Body of pancreas (tissue), 4 donors: ENCODE results near the gene CABP1. TPM values are rescaled to one million over a fixed set of nuclear protein-coding genes. Genes with fewer than 3 reads are reported as not detected.
A peak's percentile ranks its signal among the peaks of the same experiment; 100 is the strongest.
"Not testable (repeated sequence)": the region's sequence is repeated elsewhere in the genome, so short reads cannot be mapped to it uniquely, and the experiment has no call there.

Experiments used
- ATAC-seq: fragments of 150-250 bp; one replicate; pipeline ENCODE4 v1.9.1; 2016
- DNase-seq, 4 donors: peaks; one replicate each; pipeline ENCODE4 v3.0.0-alpha.2; 2019
- H3K27ac ChIP-seq, 4 donors: fragments of 200-600 bp; sonication (generic); 1 replicate in 3 of 4; 2 replicates in 1 of 4; pipeline versions ENCODE4 v1.5.1 to v1.6.1; 2016 to 2019; ENCODE audit warnings: mild to moderate bottlenecking in 1 of 4, mixed read lengths in 1 of 4, moderate library complexity in 1 of 4
- H3K27me3 ChIP-seq, 2 donors: fragments of 200-600 bp; sonication (generic); one replicate each; pipeline ENCODE4 v1.6.0; 2016; ENCODE audit warnings: mild to moderate bottlenecking in 1 of 2
- H3K36me3 ChIP-seq, 2 donors: fragments of 200-600 bp; sonication (generic); replicated peaks in 1 of 2; 2 replicates each; pipeline ENCODE4 v1.5.1; 2016; ENCODE audit warnings: low read depth in 2 of 2; ENCODE audit not compliant: insufficient read depth in 1 of 2
- H3K4me1 ChIP-seq: fragments of 200-600 bp; sonication (generic); one replicate; pipeline ENCODE4 v1.6.0; 2016
- H3K4me3 ChIP-seq, 2 donors: fragments of 200-600 bp; sonication (generic); 1 replicate in 1 of 2; 2 replicates in 1 of 2; pipeline ENCODE4 v1.5.1; 2016 to 2019
- H3K9me3 ChIP-seq, 3 donors: fragments of 200-600 bp; sonication (generic); 1 replicate in 2 of 3; 2 replicates in 1 of 3; pipeline ENCODE4 v1.5.1; 2016
- POLR2A ChIP-seq, 3 donors: fragments of 450-650 bp; IDR thresholded peaks; one replicate each; pipeline ENCODE4 v1.6.1; 2016; ENCODE audit warnings: antibody characterized with exemption in 3 of 3, mild to moderate bottlenecking in 2 of 3
- WGBS, 2 donors: methylation state at CpG; one replicate each; pipeline ENCODE4 v1.1.5; 2017; 5-methylcytosine and 5-hydroxymethylcytosine counted together
- intact Hi-C: fragments of 100-400 bp; cut with DNase I; formaldehyde crosslinking; loops from one replicate; pipeline ENCODE4 v1.15.1; 2023
- total RNA-seq, 2 donors: library from RNA; depleted of rRNA; stranded (reverse); fragments of >200 nt; gene quantifications; one replicate each; pipeline ENCODE4 v1.1.0, GENCODE V29; 2016
- TF ChIP-seq, protein P1 (sequence below), 7 experiments: fragments of 450-650 bp in 4 of 7; fragments of 200-600 bp in 3 of 7; sonication (generic) in 3 of 7; IDR thresholded peaks; one replicate each; pipeline ENCODE4 v1.5.1; 2016 to 2019; ENCODE audit warnings: antibody characterized with exemption in 7 of 7

Gene CABP1
- total RNA-seq, 2 donors from 2014 or later: 0.33 to 1.0 TPM

DNA sequence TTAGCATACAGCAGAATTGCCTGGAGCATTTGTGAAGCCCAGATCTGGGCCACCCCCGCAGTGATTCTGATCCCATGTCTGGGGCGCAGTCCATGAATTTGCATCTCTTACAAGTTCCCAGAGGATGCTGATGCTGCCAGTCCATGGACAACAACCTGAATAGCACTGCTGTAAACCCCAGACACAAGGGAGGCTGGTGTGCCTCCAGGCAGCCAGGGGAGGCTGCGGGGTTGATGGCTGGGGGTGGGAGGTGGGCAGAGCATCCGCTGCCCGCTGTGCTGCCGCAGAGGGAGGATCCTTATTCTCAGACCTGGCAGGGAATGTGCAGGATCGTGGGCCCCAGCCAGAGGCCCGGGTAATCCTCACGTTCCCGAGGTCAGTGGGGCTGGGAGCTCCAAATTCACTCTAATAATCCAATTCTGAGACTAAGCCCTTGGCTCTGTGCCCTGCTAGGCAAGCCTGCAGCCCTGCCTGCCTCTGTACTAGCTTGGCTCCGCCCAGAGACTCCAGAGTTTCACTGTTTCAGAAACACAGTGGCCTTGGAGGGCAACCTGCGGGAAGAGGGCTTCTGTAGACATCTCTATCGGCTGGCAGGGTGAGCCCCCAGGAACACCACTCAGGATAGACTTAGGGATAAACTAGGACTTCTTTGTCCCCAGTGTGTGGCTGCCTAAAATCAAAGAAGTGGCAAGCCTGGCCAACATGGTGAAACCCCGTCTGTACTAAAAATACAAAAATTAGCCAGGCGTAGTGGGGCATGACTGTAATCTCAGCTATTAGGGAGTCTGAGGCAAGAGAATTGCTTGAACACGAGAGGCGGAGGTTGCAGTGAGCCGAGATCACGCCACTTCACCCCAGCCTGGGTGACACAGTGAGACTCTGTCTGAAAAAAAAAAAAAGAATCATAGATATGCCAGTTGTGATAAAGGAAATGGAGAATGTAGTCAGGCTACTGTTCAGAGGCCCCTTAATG lies 28.7 kb downstream of the CABP1 start:
- H3K27ac ChIP-seq: peak overlapping the region in 2 of 4 donors; percentile 41 to 58
- peak; percentile 81 for ATAC-seq

DNA sequence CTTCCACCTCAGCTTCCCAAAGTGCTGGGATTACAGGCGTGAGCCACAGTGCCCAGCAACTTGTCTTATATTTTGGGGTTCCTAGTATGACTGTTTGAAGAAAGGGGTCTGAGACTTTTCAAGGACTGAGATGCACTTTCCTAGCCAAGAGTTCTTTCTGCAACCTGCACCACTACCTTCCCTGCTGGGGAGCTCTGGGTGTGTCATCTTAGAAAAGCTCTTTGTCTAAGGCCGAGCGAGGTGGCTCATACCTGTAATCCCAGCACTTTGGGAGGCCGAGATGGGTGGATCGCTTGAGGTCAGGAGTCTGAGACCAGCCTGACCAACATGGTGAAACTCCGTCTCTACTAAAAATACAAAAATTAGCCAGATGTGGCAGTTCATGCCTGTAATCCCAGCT lies 29.8 kb downstream of the CABP1 start:
- H3K36me3 ChIP-seq, DNase-seq, H3K27ac ChIP-seq, intact Hi-C loops, H3K9me3 ChIP-seq, H3K4me3 ChIP-seq, H3K4me1 ChIP-seq, H3K27me3 ChIP-seq, ATAC-seq: not testable (repeated sequence)
- 88 to 94% methylated on average over 6 of the region's 6 CpGs for WGBS, 2 donors

More for the DNA sequence above, 28.7 kb downstream of the CABP1 start:
- Histone ChIP-seq H3K9me3 (no peaks in the 10 kb centered on the region), H3K4me3 (no peak overlapping the region), H3K27me3 (no peaks in the 10 kb centered on the region), H3K4me1 (peaks cover 10% of the 10 kb centered on the region), H3K36me3 (no peaks in the 10 kb centered on the region)
- 46 to 51% methylated on average over 8 to 19 of the region's 19 CpGs for WGBS, 2 donors
- intact Hi-C loops: no loop called here
- peak; percentile 45 to 74 (median 68) for DNase-seq
- TF ChIP-seq, protein P1, sequence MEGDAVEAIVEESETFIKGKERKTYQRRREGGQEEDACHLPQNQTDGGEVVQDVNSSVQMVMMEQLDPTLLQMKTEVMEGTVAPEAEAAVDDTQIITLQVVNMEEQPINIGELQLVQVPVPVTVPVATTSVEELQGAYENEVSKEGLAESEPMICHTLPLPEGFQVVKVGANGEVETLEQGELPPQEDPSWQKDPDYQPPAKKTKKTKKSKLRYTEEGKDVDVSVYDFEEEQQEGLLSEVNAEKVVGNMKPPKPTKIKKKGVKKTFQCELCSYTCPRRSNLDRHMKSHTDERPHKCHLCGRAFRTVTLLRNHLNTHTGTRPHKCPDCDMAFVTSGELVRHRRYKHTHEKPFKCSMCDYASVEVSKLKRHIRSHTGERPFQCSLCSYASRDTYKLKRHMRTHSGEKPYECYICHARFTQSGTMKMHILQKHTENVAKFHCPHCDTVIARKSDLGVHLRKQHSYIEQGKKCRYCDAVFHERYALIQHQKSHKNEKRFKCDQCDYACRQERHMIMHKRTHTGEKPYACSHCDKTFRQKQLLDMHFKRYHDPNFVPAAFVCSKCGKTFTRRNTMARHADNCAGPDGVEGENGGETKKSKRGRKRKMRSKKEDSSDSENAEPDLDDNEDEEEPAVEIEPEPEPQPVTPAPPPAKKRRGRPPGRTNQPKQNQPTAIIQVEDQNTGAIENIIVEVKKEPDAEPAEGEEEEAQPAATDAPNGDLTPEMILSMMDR (IDR thresholded peaks at IDR 0.05): no peak
- TF ChIP-seq POLR2A (IDR thresholded peaks at IDR 0.05): peak in 1 of 3 donors; percentile 16

DNA sequence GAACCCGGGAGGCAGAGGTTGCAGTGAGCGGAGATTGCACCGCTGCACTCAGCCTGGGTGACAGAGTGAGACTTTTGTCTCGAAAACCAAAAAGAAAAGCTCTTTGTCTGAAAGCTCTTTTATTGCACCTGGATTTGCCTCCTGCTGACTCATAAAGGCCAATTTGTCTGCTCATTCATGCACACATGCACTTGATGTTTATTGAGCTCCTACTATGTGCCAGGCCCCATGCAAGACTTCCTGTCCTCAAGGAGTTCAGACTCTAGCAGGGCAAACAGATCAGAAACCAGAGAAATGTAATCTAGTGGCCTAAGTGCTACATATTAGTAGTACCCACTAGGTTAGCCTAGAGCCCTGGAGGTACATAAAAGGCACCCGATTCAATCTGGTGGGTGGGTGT lies 30.2 kb downstream of the CABP1 start:
- peaks cover 10% of the 10 kb centered on the region for H3K4me1 ChIP-seq
- no peaks in the 10 kb centered on the region for H3K36me3 ChIP-seq
- DNase-seq: no peak
- ATAC-seq: no peak
- intact Hi-C loops: no loop called here
- WGBS, 2 donors: 83 to 86% methylated on average over 4 to 5 of the region's 5 CpGs
- no peak overlapping the region for H3K27ac ChIP-seq
- H3K27me3 ChIP-seq: no peaks in the 10 kb centered on the region
- H3K9me3 ChIP-seq: no peaks in the 10 kb centered on the region
- H3K4me3 ChIP-seq: no peak overlapping the region
- TF ChIP-seq POLR2A (IDR thresholded peaks at IDR 0.05): no peak
- TF ChIP-seq, protein P1 (IDR thresholded peaks at IDR 0.05): no peak

DNA sequence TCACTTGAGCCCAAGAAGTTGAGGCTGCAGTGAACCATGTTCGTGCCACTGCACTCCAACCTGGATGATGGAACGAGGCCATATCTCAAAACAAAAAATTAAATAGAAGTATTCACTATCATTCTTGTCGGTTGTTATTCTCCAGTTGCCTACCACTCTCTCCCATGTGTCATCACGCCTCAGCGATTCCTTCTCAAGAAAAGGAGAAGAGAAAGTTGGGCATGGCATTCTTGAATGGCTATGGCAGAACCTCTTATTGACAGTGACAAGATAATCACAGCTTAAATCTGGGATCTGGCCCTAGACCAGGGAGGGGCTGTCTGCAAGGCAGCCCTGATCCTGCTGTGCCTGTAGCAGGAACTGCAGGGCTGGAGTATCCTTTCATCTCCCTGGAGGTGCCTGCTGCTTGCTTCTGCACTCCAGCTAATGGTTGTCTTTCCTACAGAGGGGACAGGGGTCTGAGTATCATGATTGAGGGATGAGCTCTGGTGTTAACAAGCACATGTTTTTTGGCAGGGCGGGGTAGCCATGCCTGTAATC lies 33.7 kb downstream of the CABP1 start:
- H3K4me1 ChIP-seq: peaks cover 4% of the 10 kb centered on the region
- no peak for DNase-seq
- no peak overlapping the region for H3K27ac ChIP-seq
- 76 to 87% methylated on average over 6 of the region's 6 CpGs for WGBS, 2 donors
- no peak for ATAC-seq
- intact Hi-C loops: no loop called here
- H3K9me3 ChIP-seq: no peaks in the 10 kb centered on the region
- H3K36me3 ChIP-seq: no peaks in the 10 kb centered on the region
- TF ChIP-seq, protein P1 (IDR thresholded peaks at IDR 0.05): no peak
- no peak for TF ChIP-seq POLR2A (IDR thresholded peaks at IDR 0.05)
- no peaks in the 10 kb centered on the region for H3K27me3 ChIP-seq
- H3K4me3 ChIP-seq: no peak overlapping the region

DNA sequence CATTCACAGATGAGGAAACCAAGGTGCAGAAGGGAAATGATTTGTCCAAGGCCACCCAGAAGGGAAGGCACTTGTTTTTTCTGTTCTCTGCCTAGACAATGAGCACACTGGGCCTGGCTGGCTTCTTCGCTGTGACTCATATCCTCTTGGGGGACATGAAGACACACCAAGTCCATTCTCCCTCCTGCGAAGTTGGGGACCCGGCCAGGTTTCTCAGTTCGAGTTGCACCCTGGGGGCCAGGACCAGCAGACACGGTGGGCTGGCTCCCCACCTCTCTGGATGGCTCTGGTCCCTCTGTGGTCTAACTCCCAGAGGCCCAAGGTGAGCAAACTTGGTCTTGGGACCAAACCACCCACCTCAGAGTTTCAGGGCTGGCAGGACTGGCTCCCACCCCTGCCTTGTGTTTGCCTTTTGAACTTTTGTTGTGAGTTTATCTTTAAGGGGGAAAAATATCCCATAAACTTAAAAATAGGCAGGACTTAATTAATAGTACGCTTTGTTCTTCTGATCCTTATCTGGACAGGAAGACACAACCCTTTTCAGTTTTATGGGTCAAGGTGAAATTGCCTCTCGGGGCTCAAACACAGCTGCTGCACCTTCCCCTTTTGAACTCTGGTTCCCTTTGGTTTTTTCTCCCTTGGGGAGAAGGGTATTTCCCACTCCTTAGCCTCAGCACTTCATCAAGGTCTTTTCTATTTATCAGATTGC lies 37.5 kb downstream of the CABP1 start:
- H3K27ac ChIP-seq: peak overlapping the region in 2 of 4 donors; percentile 23 to 25
- no peaks in the 10 kb centered on the region for H3K36me3 ChIP-seq
- H3K4me3 ChIP-seq: no peak overlapping the region
- no peaks in the 10 kb centered on the region for H3K4me1 ChIP-seq
- intact Hi-C loops: no loop called here
- TF ChIP-seq, protein P1 (IDR thresholded peaks at IDR 0.05): no peak
- TF ChIP-seq POLR2A (IDR thresholded peaks at IDR 0.05): no peak
- H3K27me3 ChIP-seq: no peaks in the 10 kb centered on the region
- DNase-seq: no peak
- ATAC-seq: peak; percentile 64
- WGBS, 2 donors: 53 to 70% methylated on average over 7 of the region's 7 CpGs
- H3K9me3 ChIP-seq: no peaks in the 10 kb centered on the region
